Breast epithelium (tissue), 3 donors: ENCODE results near the gene DYNLRB2.

Experiments used
- POLR2AphosphoS5 ChIP-seq, 3 donors: sonication (generic); formaldehyde crosslinking; IDR thresholded peaks; one replicate each; pipeline ENCODE4 v1.6.1; 2017; ENCODE audit warnings: antibody characterized with exemption in 3 of 3
- TF ChIP-seq, protein P1 (sequence below), 3 donors: fragments of 450-650 bp; IDR thresholded peaks; one replicate each; pipeline ENCODE4 v1.5.1; 2016 to 2017; ENCODE audit warnings: antibody characterized with exemption in 3 of 3, mild to moderate bottlenecking in 3 of 3, moderate library complexity in 3 of 3

DNA sequence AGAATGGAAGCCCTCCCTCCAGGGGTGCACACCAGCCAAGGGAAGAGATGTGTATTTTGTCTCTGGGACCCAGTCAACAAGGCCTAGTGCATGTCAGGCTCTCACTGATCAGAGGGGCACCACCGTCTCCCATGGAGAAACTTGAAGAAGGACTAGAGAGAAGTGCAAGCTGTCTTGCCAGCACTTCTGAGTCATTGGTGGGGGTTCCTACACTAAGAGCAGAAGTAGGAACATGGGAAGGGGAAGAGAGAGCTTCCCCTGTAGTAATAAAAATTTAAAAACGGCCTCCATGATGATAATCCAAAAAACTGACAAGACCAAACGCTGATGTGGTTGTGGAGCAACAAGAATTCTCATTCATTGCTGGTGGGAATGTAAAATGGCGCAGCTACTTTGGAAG lies 46.3 kb downstream of the DYNLRB2 start:
- no peak for TF ChIP-seq POLR2AphosphoS5 (IDR thresholded peaks at IDR 0.05)
- TF ChIP-seq, protein P1, sequence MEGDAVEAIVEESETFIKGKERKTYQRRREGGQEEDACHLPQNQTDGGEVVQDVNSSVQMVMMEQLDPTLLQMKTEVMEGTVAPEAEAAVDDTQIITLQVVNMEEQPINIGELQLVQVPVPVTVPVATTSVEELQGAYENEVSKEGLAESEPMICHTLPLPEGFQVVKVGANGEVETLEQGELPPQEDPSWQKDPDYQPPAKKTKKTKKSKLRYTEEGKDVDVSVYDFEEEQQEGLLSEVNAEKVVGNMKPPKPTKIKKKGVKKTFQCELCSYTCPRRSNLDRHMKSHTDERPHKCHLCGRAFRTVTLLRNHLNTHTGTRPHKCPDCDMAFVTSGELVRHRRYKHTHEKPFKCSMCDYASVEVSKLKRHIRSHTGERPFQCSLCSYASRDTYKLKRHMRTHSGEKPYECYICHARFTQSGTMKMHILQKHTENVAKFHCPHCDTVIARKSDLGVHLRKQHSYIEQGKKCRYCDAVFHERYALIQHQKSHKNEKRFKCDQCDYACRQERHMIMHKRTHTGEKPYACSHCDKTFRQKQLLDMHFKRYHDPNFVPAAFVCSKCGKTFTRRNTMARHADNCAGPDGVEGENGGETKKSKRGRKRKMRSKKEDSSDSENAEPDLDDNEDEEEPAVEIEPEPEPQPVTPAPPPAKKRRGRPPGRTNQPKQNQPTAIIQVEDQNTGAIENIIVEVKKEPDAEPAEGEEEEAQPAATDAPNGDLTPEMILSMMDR (IDR thresholded peaks at IDR 0.05): no peak
